ENCODE data around the gene TTC21A. TPM values are rescaled to one million over a fixed set of nuclear protein-coding genes. Genes with fewer than 3 reads are reported as not detected.
A peak's percentile ranks its signal among the peaks of the same experiment; 100 is the strongest.
"Not testable (repeated sequence)": the region's sequence is repeated elsewhere in the genome, so short reads cannot be mapped to it uniquely, and the experiment has no call there.

TTC21A gene
- total and polyA plus RNA-seq, 4 donors: 1.8 to 15.0 (median 7.6) TPM

DNA sequence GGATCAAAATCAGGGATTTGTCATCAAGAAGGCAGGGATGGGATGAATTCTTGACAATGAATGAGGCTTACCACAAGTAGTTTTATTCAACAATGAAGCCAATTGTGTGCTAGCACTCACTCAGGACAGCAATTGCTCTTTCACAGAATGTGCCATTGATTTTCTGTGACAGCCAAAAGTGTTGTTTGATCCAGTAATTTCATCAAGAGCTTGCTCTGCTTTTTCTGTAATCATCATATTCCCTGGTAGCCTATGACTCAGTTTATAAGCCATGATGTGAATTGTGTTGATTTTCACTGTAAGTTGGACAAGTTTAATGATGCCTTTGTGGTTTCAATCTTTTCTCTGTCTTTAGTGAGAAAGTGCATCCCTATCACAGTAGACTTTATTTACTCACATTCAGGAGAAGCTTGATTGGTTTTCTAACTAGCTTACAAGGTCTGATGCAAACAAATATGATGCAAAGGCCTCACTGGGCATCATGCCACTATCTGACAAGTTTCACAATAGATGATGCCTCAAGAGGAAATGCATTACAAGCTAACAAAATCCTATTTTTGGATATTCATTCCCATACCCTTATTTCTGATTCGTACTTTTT is 59.6 kb downstream of the TTC21A start:
- H3K4me3 ChIP-seq (ENCODE audit: low read length in 2 of 2): no peak overlapping the region
- DNase-seq: peak in 1 of 2 donors; percentile 61
- H3K36me3 ChIP-seq (ENCODE audit: control insufficient read depth in 1 of 2, insufficient read depth in 2 of 2, low read length in 1 of 2): no peaks in the 10 kb centered on the region
- no peaks in the 10 kb centered on the region for H3K4me1 ChIP-seq (ENCODE audit: control insufficient read depth in 1 of 2, insufficient read depth in 2 of 2, low read length in 2 of 2)
- peak; percentile 50 for ATAC-seq (ENCODE audit: low FRiP score)
- intact Hi-C loops (cut with DNase I): no loop called here
- no peaks in the 10 kb centered on the region for H3K27me3 ChIP-seq (ENCODE audit: control insufficient read depth in 1 of 2, insufficient read depth in 2 of 2, low read length in 1 of 2)
- H3K9me3 ChIP-seq (ENCODE audit: control insufficient read depth, low read length): no peaks in the 10 kb centered on the region
- WGBS, 2 donors: 87% methylated on average over 1 of the region's 1 CpG
- H3K27ac ChIP-seq (ENCODE audit: low read depth in 1 of 2, low read length in 2 of 2): no peak overlapping the region

DNA sequence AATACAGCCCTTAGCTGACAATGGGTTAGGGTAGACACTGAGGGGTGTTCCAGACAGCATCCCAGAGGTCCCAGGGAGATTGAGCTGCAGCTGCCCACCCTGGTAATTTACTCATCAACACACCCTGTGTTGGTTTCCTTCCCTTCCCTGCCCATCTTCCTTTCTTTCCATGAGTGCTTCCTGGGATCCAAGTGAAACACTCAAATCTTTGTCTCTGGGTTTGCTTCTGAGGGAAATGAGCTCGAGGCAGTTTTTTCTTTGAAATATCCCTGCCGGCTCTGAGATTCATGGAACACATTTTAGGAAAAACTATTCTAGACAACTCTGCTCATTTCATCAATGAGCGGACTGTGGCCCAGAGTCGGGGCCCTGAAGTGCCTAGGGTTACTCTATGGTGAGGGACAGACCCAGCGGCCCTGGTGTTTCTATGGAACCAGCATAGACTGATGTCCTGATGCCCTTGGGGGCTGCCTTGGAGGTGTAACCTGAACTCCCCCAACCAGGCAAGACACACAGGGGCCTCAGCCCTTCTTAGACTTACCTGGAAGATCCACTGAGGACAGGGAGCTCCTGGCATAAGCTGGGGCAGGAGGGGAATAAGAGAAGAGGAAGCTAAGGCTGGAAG is 60.8 kb downstream of the TTC21A start:
- no peak for ATAC-seq (ENCODE audit: low FRiP score)
- Histone ChIP-seq H3K36me3 (ENCODE audit: control insufficient read depth in 1 of 2, insufficient read depth in 2 of 2, low read length in 1 of 2) (no peaks in the 10 kb centered on the region), H3K9me3 (ENCODE audit: control insufficient read depth, low read length) (no peaks in the 10 kb centered on the region), H3K4me1 (ENCODE audit: control insufficient read depth in 1 of 2, insufficient read depth in 2 of 2, low read length in 2 of 2) (no peaks in the 10 kb centered on the region), H3K27ac (ENCODE audit: low read depth in 1 of 2, low read length in 2 of 2) (no peak overlapping the region), H3K4me3 (ENCODE audit: low read length in 2 of 2) (no peak overlapping the region), H3K27me3 (ENCODE audit: control insufficient read depth in 1 of 2, insufficient read depth in 2 of 2, low read length in 1 of 2) (no peaks in the 10 kb centered on the region)
- WGBS, 2 donors: 88 to 95% methylated on average over 5 of the region's 5 CpGs
- no peak for DNase-seq
- intact Hi-C loops (cut with DNase I): no loop called here

DNA sequence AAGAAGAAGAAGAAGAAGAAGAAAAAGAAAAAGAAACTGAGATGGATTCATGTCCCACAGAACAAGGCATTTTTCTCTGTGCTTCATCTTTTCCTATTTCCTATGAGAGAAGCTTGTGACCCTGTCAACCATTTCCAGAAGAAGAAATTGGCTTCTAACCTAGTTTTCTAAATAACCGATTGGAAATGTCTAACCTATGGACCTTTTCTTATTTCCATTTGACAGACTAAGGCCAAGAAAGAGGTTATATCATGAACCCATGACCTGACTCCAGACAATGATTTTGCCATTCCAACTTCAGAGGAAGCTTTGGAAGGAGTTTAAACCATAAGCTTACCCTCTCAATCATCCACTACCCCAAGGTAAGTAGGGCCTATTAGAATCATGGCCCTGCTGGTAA is 62.2 kb downstream of the TTC21A start:
- no peak overlapping the region for H3K27ac ChIP-seq (ENCODE audit: low read depth in 1 of 2, low read length in 2 of 2)
- intact Hi-C loops (cut with DNase I): no loop called here
- no peaks in the 10 kb centered on the region for H3K4me1 ChIP-seq (ENCODE audit: control insufficient read depth in 1 of 2, insufficient read depth in 2 of 2, low read length in 2 of 2)
- no peaks in the 10 kb centered on the region for H3K9me3 ChIP-seq (ENCODE audit: control insufficient read depth, low read length)
- H3K4me3 ChIP-seq (ENCODE audit: low read length in 2 of 2): no peak overlapping the region
- no peaks in the 10 kb centered on the region for H3K27me3 ChIP-seq (ENCODE audit: control insufficient read depth in 1 of 2, insufficient read depth in 2 of 2, low read length in 1 of 2)
- no peak for DNase-seq
- WGBS, 2 donors: 60 to 87% methylated on average over 1 of the region's 1 CpG
- H3K36me3 ChIP-seq (ENCODE audit: control insufficient read depth in 1 of 2, insufficient read depth in 2 of 2, low read length in 1 of 2): no peaks in the 10 kb centered on the region
- no peak for ATAC-seq (ENCODE audit: low FRiP score)

DNA sequence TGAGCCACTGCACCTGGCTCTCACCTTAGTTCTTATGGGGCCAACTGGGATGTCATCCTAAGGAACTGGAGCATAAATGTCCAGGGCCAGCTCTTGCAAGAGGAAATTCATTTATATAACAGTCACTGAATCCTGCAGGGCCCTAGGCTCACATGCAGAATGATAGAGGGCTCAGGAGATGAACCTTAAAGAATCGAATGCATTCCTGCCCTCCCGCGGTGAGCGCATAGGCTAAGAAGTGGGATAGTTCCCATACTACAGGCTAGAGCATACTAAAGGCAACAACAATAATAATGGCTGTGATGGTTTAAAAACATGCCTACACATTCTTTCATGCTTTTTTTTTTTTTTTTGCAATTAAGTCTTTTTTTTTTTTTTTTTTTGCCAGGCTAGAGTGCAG is 63.0 kb downstream of the TTC21A start:
- ATAC-seq (ENCODE audit: low FRiP score) (no peak), DNase-seq (no peak)
- H3K36me3 ChIP-seq (ENCODE audit: control insufficient read depth in 1 of 2, insufficient read depth in 2 of 2, low read length in 1 of 2): no peaks in the 10 kb centered on the region
- intact Hi-C loops (cut with DNase I): no loop called here
- 75 to 89% methylated on average over 4 of the region's 4 CpGs for WGBS, 2 donors
- no peak overlapping the region for H3K4me3 ChIP-seq (ENCODE audit: low read length in 2 of 2)
- H3K27ac ChIP-seq (ENCODE audit: low read depth in 1 of 2, low read length in 2 of 2): no peak overlapping the region
- no peaks in the 10 kb centered on the region for H3K27me3 ChIP-seq (ENCODE audit: control insufficient read depth in 1 of 2, insufficient read depth in 2 of 2, low read length in 1 of 2)
- H3K4me1 ChIP-seq (ENCODE audit: control insufficient read depth in 1 of 2, insufficient read depth in 2 of 2, low read length in 2 of 2): no peaks in the 10 kb centered on the region
- H3K9me3 ChIP-seq (ENCODE audit: control insufficient read depth, low read length): no peaks in the 10 kb centered on the region

DNA sequence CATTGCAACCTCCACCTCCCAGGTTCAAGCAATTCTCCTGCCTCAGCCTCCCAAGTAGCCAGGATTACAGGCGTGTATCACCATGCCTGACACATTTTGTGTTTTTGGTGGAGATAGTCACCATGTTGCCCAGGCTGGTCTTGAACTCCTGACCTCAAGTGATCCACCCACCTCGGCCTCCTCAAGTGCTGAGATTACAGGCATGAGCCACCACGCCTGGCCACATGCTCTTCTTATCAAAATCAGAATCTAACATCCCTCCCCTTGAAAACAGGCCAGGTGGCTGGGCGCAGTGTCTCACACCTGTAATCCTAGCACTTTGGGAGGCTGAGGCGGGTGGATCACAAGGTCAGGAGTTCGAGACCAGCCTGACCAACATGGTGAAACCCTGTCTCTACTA is 63.4 kb downstream of the TTC21A start:
- H3K27me3 ChIP-seq (ENCODE audit: control insufficient read depth in 1 of 2, insufficient read depth in 2 of 2, low read length in 1 of 2); H3K36me3 ChIP-seq (ENCODE audit: control insufficient read depth in 1 of 2, insufficient read depth in 2 of 2, low read length in 1 of 2); H3K4me1 ChIP-seq (ENCODE audit: control insufficient read depth in 1 of 2, insufficient read depth in 2 of 2, low read length in 2 of 2); H3K4me3 ChIP-seq (ENCODE audit: low read length in 2 of 2); ATAC-seq (ENCODE audit: low FRiP score); H3K27ac ChIP-seq (ENCODE audit: low read depth in 1 of 2, low read length in 2 of 2); H3K9me3 ChIP-seq (ENCODE audit: control insufficient read depth, low read length); intact Hi-C loops (cut with DNase I): not testable (repeated sequence)
- 90 to 95% methylated on average over 5 to 6 of the region's 6 CpGs for whole genome bisulfite sequencing, 2 donors
- peak in 1 of 2 donors; percentile 39 for DNase-seq

DNA sequence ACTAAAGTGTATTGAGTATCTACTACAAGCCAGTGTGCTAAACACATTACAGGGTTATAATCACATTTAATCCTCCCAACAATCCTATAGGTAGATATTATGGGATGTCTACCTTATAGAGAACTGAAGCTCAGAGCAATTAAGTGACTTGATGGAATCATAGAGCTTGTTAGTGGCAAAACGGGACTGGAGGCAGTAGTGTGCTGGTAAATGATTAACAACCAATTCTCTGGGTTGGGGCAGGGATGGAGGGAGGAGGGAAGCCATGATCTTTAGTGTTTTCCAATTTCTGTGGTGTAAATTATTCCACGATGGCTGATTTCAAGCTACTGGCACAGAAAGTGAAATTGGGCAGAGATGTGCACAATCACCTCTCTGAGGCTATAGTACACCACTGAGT is 64.4 kb downstream of the TTC21A start:
- 76 to 77% methylated on average over 2 of the region's 2 CpGs for WGBS, 2 donors
- Histone ChIP-seq H3K4me1 (ENCODE audit: control insufficient read depth in 1 of 2, insufficient read depth in 2 of 2, low read length in 2 of 2) (no peaks in the 10 kb centered on the region), H3K27me3 (ENCODE audit: control insufficient read depth in 1 of 2, insufficient read depth in 2 of 2, low read length in 1 of 2) (no peaks in the 10 kb centered on the region), H3K36me3 (ENCODE audit: control insufficient read depth in 1 of 2, insufficient read depth in 2 of 2, low read length in 1 of 2) (no peaks in the 10 kb centered on the region), H3K9me3 (ENCODE audit: control insufficient read depth, low read length) (no peaks in the 10 kb centered on the region), H3K27ac (ENCODE audit: low read depth in 1 of 2, low read length in 2 of 2) (no peak overlapping the region), H3K4me3 (ENCODE audit: low read length in 2 of 2) (no peak overlapping the region)
- ATAC-seq (ENCODE audit: low FRiP score) (no peak), DNase-seq (no peak)
- intact Hi-C loops (cut with DNase I): no loop called here

DNA sequence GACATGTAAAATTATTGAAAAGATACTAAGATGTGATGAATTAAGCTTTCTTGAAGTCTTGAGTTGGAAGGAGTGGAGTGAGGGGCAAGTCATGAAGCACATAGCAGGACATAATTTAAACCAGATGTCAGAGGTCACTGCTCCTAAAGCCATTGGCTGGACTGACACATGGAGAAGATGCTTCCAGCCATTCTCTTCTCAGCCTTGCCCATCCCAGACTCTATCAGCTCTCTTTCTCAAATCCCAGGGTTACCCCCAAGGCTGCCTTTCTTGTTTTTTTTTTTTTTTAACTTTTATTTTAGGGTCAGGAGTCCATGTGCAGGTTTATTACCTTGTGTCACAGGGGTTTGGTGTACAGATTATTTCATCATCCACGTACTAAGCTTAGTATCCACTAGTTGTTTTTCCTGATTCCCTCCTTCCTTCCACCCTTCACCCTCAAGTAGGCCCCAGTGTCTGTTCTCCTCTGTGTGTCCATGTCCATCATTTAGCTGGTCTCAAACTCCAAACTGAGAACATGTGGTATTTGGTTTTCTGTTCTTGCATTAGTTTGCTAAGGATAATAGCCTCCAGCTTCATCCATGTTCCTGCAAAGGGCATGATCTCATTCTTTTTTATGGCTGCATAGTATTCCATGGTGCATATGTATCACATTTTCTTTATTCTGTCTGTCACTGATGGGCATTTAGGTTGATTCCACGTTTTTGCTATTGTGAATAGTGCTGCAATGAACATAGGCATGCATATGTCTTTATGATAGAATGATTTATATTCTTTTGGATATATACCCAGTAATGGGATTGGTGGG is 66.0 kb downstream of the TTC21A start:
- DNase-seq: no peak
- H3K4me3 ChIP-seq (ENCODE audit: low read length in 2 of 2): no peak overlapping the region
- peaks cover 0 to 2% of the 10 kb centered on the region in 2 donors for H3K4me1 ChIP-seq (ENCODE audit: control insufficient read depth in 1 of 2, insufficient read depth in 2 of 2, low read length in 2 of 2)
- no peaks in the 10 kb centered on the region for H3K27me3 ChIP-seq (ENCODE audit: control insufficient read depth in 1 of 2, insufficient read depth in 2 of 2, low read length in 1 of 2)
- WGBS, 2 donors: 78 to 81% methylated on average over 2 of the region's 2 CpGs
- H3K36me3 ChIP-seq (ENCODE audit: control insufficient read depth in 1 of 2, insufficient read depth in 2 of 2, low read length in 1 of 2): no peaks in the 10 kb centered on the region
- no peak overlapping the region for H3K27ac ChIP-seq (ENCODE audit: low read depth in 1 of 2, low read length in 2 of 2)
- ATAC-seq (ENCODE audit: low FRiP score): no peak
- H3K9me3 ChIP-seq (ENCODE audit: control insufficient read depth, low read length): no peaks in the 10 kb centered on the region
- intact Hi-C loops (cut with DNase I): no loop called here

DNA sequence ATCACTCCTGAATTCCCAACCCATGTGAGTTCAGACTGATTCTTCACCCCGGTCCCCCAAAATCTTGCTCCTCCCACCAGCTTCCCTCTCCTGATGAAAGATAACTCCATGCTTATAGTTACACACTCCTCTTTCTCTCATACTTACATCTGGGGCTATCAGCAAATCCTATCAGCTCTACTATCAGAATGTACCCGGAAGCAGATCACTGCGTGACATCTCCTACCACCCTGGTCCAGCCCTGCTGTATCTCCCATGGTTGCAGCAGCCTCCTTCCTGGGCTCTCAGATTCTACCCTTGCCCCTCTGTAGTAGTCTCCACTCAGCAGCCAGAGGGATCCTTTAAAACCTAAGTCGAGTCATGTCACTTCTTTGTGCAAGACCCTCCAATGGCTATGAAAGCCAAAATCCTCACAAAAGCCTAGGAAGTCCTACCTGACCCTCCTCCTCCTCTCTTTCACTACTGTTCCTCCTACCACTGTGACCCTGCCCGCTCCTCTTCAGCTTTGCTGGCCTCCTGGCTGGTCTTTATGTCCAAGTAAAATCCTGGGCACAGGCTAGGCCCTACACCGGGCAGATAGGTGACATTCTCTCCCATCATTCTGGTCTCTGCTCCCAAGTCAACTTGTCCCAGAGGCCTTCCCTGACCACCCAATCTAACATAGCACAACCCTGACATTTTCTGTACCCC is 68.7 kb downstream of the TTC21A start:
- Histone ChIP-seq H3K4me3 (ENCODE audit: low read length in 2 of 2) (no peak overlapping the region), H3K9me3 (ENCODE audit: control insufficient read depth, low read length) (no peaks in the 10 kb centered on the region), H3K4me1 (ENCODE audit: control insufficient read depth in 1 of 2, insufficient read depth in 2 of 2, low read length in 2 of 2) (peaks cover 0 to 7% of the 10 kb centered on the region in 2 donors), H3K27me3 (ENCODE audit: control insufficient read depth in 1 of 2, insufficient read depth in 2 of 2, low read length in 1 of 2) (no peaks in the 10 kb centered on the region), H3K36me3 (ENCODE audit: control insufficient read depth in 1 of 2, insufficient read depth in 2 of 2, low read length in 1 of 2) (no peaks in the 10 kb centered on the region), H3K27ac (ENCODE audit: low read depth in 1 of 2, low read length in 2 of 2) (peak overlapping the region in 1 of 2 donors; percentile 82)
- no peak for ATAC-seq (ENCODE audit: low FRiP score)
- no peak for DNase-seq
- 86 to 87% methylated on average over 6 of the region's 6 CpGs for WGBS, 2 donors
- intact Hi-C loops (cut with DNase I): no loop called here
